GM13976 (cell line): ENCODE measurements around the gene OPHN1.

Experiments
- DNase-seq: peaks from one replicate; pipeline ENCODE4 v3.0.0; 2012; ENCODE audit warnings: low spot score
- in situ Hi-C: fragments of 300-500 bp; cut with MboI; formaldehyde crosslinking; loops from one replicate; pipeline ENCODE4 v1.12.0; 2022; ENCODE audit warnings: low sequenced_read_pairs, mixed read lengths, inconsistent platforms; ENCODE audit not compliant: unreplicated experiment
- TF ChIP-seq, protein P1 (sequence below): IDR thresholded peaks from 2 replicates; pipeline ENCODE4 v1.5.1; 2012; ENCODE audit warnings: borderline replicate concordance, mild to moderate bottlenecking; ENCODE audit not compliant: insufficient read depth; ENCODE audit errors: extremely low read depth, missing control alignments, control extremely low read depth

Gene OPHN1

DNA sequence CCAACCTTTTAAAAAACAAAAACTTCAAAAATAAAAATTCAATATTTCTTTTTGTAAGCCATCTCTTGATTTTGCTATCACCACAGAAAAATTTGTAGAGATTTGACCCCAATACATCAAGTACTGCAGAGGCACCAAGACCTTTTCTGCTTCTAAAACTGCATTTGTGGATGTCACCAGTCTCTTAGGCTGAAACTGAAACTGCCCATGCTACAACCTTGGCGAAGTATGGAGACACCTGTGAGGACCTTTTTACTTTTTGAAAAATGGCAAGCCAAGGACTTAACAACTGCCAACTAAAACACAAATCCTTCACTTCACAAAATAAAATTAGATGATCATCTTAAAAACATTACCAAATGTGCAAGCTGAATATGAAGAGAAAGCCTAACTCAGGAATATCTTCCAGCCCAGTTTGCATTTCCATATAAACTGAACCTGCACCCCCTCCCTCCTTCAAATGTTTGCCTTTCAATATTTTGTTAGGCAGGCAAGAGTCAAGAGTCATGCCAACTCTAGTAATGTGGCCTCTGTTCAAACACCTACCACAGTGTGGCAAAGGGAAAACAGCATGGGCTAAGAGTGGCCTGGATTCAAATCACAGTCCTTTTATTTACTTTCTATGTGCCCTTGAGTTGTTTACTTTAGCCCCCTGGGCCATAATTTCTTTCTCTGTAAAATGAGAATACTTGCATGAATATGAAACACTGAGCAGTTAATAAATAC, 389.4 kb downstream of the OPHN1 start:
- no peak for DNase-seq
- TF ChIP-seq, protein P1, sequence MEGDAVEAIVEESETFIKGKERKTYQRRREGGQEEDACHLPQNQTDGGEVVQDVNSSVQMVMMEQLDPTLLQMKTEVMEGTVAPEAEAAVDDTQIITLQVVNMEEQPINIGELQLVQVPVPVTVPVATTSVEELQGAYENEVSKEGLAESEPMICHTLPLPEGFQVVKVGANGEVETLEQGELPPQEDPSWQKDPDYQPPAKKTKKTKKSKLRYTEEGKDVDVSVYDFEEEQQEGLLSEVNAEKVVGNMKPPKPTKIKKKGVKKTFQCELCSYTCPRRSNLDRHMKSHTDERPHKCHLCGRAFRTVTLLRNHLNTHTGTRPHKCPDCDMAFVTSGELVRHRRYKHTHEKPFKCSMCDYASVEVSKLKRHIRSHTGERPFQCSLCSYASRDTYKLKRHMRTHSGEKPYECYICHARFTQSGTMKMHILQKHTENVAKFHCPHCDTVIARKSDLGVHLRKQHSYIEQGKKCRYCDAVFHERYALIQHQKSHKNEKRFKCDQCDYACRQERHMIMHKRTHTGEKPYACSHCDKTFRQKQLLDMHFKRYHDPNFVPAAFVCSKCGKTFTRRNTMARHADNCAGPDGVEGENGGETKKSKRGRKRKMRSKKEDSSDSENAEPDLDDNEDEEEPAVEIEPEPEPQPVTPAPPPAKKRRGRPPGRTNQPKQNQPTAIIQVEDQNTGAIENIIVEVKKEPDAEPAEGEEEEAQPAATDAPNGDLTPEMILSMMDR: no peak
- in situ Hi-C loops: loop anchor here (25.0 kb wide), 1 partner anchor 107 kb away; no protein-coding TSS in a partner anchor

DNA sequence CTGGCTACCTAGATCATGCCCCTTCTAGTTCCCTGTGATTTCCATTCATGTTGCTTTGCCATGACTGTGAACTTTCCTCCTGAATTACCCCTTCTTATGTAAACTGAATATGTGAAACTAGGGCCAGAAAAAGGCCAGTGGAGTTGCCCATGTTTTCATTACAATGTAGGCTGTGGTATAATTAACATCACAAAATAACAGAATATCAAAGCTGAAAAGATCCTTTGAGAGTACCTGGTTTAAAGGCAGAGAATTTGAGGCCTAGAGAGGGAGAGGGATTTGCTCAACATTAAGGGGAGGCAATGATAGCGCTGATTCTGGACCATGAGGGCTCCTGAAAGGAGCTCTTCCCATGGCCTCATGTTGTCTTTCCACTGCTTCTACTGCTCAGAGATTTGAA, 392.2 kb downstream of the OPHN1 start:
- DNase-seq: no peak
- in situ Hi-C loops: loop anchor here (25.0 kb wide), 1 partner anchor 104 kb away; no protein-coding TSS in a partner anchor
- TF ChIP-seq, protein P1: no peak

DNA sequence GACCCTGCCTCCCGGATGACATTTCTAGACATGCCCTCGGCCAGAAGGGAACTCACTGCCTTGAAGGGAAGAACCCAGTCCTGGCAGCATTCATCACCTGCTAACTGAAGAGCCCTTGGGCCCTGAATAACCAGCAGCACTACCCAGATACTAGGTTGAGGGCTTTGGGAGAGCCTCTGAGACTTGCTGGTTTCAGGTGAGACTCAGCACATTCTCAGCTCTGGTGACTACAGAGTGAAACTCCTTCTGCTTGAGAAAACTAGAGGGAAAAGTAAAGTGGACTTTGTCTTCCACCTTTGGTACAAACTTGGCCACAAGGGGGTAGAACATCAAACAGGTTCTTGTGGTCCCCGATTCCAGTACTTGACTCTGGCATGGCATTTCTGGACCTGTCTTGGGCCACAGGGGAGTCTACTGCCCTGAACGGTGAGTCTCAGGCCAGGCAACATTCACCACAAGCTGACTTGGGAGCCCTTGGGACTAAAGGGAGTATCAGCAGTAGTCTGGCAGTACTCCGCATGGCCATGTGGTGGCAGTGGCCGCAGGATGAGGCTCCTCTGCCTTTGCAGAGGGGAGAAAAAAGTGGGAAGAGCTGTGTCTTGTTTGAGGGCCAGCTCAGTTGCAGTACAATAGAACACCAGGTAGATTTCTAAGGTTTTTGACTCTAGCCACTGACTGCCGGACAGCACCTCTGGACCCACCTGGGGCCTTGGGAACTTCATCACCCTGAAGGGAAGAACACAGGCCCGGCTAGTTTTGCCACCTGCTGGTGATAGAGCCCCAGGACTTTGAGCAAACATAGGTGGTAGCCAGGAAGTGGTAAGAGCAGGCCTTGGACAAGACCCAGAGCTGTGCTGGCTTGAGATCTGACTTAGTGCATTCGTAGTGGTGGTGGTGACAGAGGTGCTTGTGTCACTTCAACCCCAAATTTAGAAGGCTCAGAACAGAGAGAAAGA, 414.8 kb downstream of the OPHN1 start:
- in situ Hi-C loops: no loop called here
- DNase-seq: no peak
- TF ChIP-seq, protein P1: no peak

DNA sequence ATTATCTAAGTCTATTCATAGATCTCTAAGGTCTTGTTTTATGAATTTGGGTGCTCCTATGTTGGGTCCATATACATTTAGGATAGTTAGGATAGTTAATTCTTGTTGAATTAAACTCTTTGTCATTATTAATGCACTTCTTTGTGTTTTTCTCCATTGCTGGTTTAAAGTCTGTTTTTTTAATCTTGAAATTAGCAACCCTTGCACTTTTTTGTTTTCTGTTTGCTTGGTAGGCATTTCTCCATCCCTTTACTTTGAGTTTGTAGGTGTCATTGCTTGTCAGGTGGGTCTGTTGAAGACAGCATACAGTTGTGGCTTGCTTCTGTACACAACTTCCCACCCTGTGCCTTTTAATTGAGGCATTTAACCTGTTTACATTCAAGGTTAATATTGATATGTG, 434.8 kb downstream of the OPHN1 start:
- TF ChIP-seq, protein P1: no peak
- in situ Hi-C loops: no loop called here
- no peak for DNase-seq
